Right lobe of liver (tissue), 4 donors: ENCODE results near the gene CREBBP.

Experiments
- CTCF ChIP-seq, 4 donors: fragments of 200-600 bp in 3 of 4; fragments of 450-650 bp in 1 of 4; IDR thresholded peaks; one replicate each; pipeline versions ENCODE4 v1.5.1 to v1.8.0; 2016 to 2022; ENCODE audit warnings: antibody characterized with exemption in 4 of 4, mild to moderate bottlenecking in 2 of 4
- POLR2A ChIP-seq: fragments of 450-650 bp; IDR thresholded peaks from one replicate; pipeline ENCODE4 v1.6.1; 2017; ENCODE audit warnings: antibody characterized with exemption, mild to moderate bottlenecking
- donor health status: DM: no; HTN: no; CAD: no.
- donor health status: DM: no; HTN: no; CAD: no.
- donor health status: DM: no; HTN: yes; CAD: no.

- no peak for TF ChIP-seq POLR2A
- TF ChIP-seq CTCF (IDR thresholded peaks at IDR 0.05): no peak
These were observed 60.5 kb downstream of the CREBBP start for GRCh38 chr16:3819746-3820724.
